HG03175 (cell line): ENCODE data around the gene ARFIP1.

Experiments
- ATAC-seq: cut with Tn5 transposase; IDR thresholded peaks from one replicate; pipeline ENCODE4 v1.9.1; 2021; ENCODE audit warnings: mild to moderate bottlenecking, moderate library complexity; ENCODE audit not compliant: unreplicated experiment

Gene ARFIP1

DNA sequence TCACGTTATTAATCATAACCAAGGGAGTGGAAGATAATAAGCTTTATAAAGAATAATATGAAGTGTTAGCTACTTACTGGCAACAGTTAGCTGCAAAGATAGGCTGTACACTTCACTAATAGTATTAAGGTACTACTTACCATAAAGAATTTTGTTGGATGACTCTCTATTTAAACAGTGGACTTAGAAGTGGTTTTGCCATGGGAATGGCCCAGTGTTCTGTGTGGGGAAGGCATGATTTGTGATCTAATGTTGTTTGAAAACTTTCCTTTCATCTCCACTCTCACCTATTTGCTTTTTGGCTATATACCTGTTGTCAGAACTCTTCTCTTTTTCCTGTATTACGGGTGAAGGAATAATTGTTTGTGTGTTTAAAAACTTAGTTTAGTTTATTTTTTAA is 179.3 kb downstream of the ARFIP1 start:
- ATAC-seq, result no peak

- no peak for ATAC-seq
Observed at GRCh38 chr4:152960082-152960481, 180.3 kb downstream of the ARFIP1 start.

DNA sequence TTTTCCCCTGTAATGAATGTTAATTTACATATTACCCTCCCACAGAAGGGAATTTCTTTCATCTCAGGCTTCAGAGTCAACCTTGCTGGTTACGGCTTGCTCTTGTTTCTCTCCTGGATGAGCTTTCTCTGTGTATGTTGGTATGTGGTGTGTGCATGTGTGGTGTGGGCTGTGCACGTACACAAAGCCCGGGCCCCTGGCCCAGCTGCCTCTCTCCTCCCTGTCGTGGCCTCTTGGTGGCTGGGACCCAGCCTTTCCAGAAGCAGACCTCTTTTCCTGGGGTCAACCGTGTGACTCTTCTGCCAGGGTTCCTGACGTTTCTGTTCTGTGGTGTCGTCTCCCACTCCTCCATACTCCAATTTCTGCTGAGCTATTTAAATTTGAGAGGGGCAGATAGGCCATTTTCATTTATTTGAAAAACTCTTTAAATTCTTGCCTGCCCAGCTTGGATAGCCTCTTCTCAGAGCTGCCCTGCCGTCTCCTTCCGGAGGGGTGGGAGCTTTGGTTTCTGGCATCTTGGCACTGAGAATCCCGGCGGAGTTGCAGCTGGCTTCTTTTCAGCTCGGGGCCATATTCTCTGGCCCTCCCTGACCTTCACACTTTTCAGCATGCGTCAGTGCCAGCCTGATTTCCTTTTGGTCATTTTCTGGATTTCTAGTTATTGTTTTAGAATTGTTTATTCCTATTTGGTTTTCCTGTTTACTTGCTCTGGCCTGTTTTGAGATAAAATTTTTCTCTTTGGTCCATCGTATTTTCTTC is 181.4 kb downstream of the ARFIP1 start:
- ATAC-seq, result no peak

GRCh38 chr4:152961773-152962115 is 182.0 kb downstream of the ARFIP1 start:
- ATAC-seq, result no peak
